Neural crest cell (in vitro differentiated cells): ENCODE data around the gene TPP2. TPM values are rescaled to one million over a fixed set of nuclear protein-coding genes. Genes with fewer than 3 reads are reported as not detected.

Experiments used
- DNase-seq: peaks from one replicate; pipeline ENCODE4 v3.0.0; 2021; ENCODE audit warnings: low read depth, mixed read lengths, low spot score
- H3K27ac Mint-ChIP-seq: one replicate; pipeline ENCODE4 v1.8.0; 2021; ENCODE audit warnings: mild to moderate bottlenecking, mixed read lengths; ENCODE audit not compliant: unreplicated experiment
- H3K27me3 Mint-ChIP-seq: 2 replicates; pipeline ENCODE4 v1.8.0; 2021; ENCODE audit warnings: low read depth, mild to moderate bottlenecking, mixed read lengths
- H3K36me3 Mint-ChIP-seq: 2 replicates; pipeline ENCODE4 v1.8.0; 2021; ENCODE audit warnings: low read depth, mild to moderate bottlenecking, mixed read lengths
- H3K4me1 Mint-ChIP-seq: 2 replicates; pipeline ENCODE4 v1.8.0; 2021; ENCODE audit warnings: mixed read lengths
- H3K4me3 Mint-ChIP-seq: one replicate; pipeline ENCODE4 v1.8.0; 2021; ENCODE audit warnings: mild to moderate bottlenecking, mixed read lengths
- H3K9me3 Mint-ChIP-seq: 2 replicates; pipeline ENCODE4 v1.8.0; 2021; ENCODE audit warnings: mixed read lengths
- CTCF ChIP-seq: fragments of 200-600 bp; sonication (generic); conservative IDR thresholded peaks from 2 replicates; pipeline ENCODE4 v1.5.0; 2021; ENCODE audit warnings: antibody characterized with exemption, mild to moderate bottlenecking
- total RNA-seq: library from RNA; stranded (reverse); gene quantifications from 2 replicates; pipeline ENCODE4 v1.2.1, GENCODE V29; 2021

Gene TPP2
- total RNA-seq, 1 donor from 2014 or later = 62.7 TPM

- H3K27ac Mint-ChIP-seq = no peak overlapping the region
- TF ChIP-seq CTCF = no peak
- no peak overlapping the region for H3K4me3 Mint-ChIP-seq
- H3K4me1 Mint-ChIP-seq = no peaks in the 10 kb centered on the region
- no peak for DNase-seq
- no peaks in the 10 kb centered on the region for H3K36me3 Mint-ChIP-seq
- no peaks in the 10 kb centered on the region for H3K27me3 Mint-ChIP-seq
- H3K9me3 Mint-ChIP-seq = no peaks in the 10 kb centered on the region
Observed at GRCh38 chr13:102643656-102644055, 46.9 kb downstream of the TPP2 start.

- Mint-ChIP-seq H3K27ac (no peak overlapping the region), H3K4me1 (no peaks in the 10 kb centered on the region), H3K9me3 (no peaks in the 10 kb centered on the region), H3K4me3 (no peak overlapping the region), H3K36me3 (no peaks in the 10 kb centered on the region), H3K27me3 (no peaks in the 10 kb centered on the region)
- DNase-seq = no peak
- TF ChIP-seq CTCF = no peak
Observed at GRCh38 chr13:102645701-102646100, 48.9 kb downstream of the TPP2 start.

GRCh38 chr13:102648046-102648445, 51.3 kb downstream of the TPP2 start:
- H3K27me3 Mint-ChIP-seq = no peaks in the 10 kb centered on the region
- H3K27ac Mint-ChIP-seq = peak overlapping the region; percentile 47
- H3K4me1 Mint-ChIP-seq = no peaks in the 10 kb centered on the region
- no peak overlapping the region for H3K4me3 Mint-ChIP-seq
- no peaks in the 10 kb centered on the region for H3K36me3 Mint-ChIP-seq
- DNase-seq = no peak
- H3K9me3 Mint-ChIP-seq = no peaks in the 10 kb centered on the region
- no peak for TF ChIP-seq CTCF

GRCh38 chr13:102650444-102650843, 53.7 kb downstream of the TPP2 start:
- no peaks in the 10 kb centered on the region for H3K9me3 Mint-ChIP-seq
- no peak for DNase-seq
- no peaks in the 10 kb centered on the region for H3K4me1 Mint-ChIP-seq
- no peak overlapping the region for H3K27ac Mint-ChIP-seq
- no peaks in the 10 kb centered on the region for H3K36me3 Mint-ChIP-seq
- no peak for TF ChIP-seq CTCF
- no peaks in the 10 kb centered on the region for H3K27me3 Mint-ChIP-seq
- H3K4me3 Mint-ChIP-seq = no peak overlapping the region

GRCh38 chr13:102651392-102651791, 54.6 kb downstream of the TPP2 start:
- DNase-seq = no peak
- Mint-ChIP-seq H3K9me3 (no peaks in the 10 kb centered on the region), H3K27me3 (no peaks in the 10 kb centered on the region), H3K36me3 (no peaks in the 10 kb centered on the region), H3K27ac (no peak overlapping the region), H3K4me1 (no peaks in the 10 kb centered on the region), H3K4me3 (no peak overlapping the region)
- TF ChIP-seq CTCF = no peak

- no peak for DNase-seq
- H3K9me3 Mint-ChIP-seq = no peaks in the 10 kb centered on the region
- no peaks in the 10 kb centered on the region for H3K4me1 Mint-ChIP-seq
- no peaks in the 10 kb centered on the region for H3K27me3 Mint-ChIP-seq
- no peak overlapping the region for H3K4me3 Mint-ChIP-seq
- peak overlapping the region; percentile 14 for H3K27ac Mint-ChIP-seq
- no peaks in the 10 kb centered on the region for H3K36me3 Mint-ChIP-seq
- TF ChIP-seq CTCF = no peak
Observed at GRCh38 chr13:102651892-102652291, 55.1 kb downstream of the TPP2 start.
